Measurements from ENCODE around the gene NKD1.

DNA sequence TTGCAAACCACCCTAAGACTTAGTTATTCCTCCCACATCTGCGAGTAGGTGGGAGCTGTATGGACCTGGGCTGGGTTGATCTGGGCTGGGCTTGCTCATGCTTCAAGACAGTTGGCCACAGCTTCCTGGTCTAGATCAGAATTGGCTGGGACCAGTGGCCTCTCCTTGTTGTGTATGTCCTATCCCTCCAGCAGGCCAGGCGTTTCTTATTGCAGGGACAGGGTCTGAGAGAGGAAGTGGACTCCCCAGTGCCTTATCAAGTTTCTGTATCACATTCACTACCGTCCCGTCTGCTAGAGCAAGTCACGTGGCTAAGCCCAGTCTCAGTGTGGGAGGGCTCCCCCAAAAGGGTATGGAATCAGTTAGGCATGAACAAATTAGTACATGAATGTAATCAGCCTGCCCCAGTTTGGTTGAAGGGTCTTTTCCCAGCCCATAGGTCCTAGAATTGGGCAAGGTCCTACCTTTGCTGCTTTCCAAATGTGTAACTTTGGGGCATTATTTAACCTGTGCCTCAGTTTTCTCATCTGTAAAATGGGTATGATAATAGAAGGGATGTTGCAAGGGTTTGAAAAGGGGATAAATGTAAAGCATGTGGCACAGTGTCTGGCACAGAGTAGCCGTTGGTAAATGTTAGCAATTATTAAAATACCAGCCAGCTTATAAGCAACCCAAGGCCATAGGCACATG is 36.0 kb downstream of the NKD1 start:
- TF ChIP-seq, protein P1, sequence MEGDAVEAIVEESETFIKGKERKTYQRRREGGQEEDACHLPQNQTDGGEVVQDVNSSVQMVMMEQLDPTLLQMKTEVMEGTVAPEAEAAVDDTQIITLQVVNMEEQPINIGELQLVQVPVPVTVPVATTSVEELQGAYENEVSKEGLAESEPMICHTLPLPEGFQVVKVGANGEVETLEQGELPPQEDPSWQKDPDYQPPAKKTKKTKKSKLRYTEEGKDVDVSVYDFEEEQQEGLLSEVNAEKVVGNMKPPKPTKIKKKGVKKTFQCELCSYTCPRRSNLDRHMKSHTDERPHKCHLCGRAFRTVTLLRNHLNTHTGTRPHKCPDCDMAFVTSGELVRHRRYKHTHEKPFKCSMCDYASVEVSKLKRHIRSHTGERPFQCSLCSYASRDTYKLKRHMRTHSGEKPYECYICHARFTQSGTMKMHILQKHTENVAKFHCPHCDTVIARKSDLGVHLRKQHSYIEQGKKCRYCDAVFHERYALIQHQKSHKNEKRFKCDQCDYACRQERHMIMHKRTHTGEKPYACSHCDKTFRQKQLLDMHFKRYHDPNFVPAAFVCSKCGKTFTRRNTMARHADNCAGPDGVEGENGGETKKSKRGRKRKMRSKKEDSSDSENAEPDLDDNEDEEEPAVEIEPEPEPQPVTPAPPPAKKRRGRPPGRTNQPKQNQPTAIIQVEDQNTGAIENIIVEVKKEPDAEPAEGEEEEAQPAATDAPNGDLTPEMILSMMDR (IDR thresholded peaks at IDR 0.05), result no peak
- TF ChIP-seq POLR2A (IDR thresholded peaks at IDR 0.05) (no peak), EP300 (IDR thresholded peaks at IDR 0.05) (no peak), POLR2AphosphoS5 (IDR thresholded peaks at IDR 0.05) (no peak)
